Glomerular visceral epithelial cell (primary cell): ENCODE data around the gene CCDC88C.

Experiments used
- DNase-seq: peaks from one replicate; pipeline ENCODE4 v3.0.0-alpha.2; 2016; ENCODE audit errors: extremely low spot score

The CCDC88C gene

DNA sequence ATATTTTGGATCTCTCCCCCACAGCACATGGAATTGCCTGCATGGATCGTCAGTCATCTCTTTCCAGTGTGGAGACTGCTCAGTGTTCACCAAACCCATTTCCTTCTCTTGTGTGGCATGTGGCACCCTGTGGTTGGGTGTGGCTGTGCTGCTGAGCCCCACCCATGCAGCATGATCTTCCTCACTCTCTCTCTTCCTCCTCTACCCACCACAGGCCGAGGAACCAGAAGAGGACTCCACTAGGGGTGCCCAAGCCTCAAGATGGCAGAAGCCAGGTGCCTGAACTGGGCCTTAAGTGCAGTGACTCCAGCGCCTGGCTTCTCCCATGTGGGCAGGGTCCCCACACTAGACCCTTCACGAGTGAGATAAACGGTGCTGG, 106.3 kb downstream of the CCDC88C start:
- no peak for DNase-seq

GRCh38 chr14:91310606-91311283, 106.9 kb downstream of the CCDC88C start:
- DNase-seq: no peak

GRCh38 chr14:91309756-91310280, 107.8 kb downstream of the CCDC88C start:
- DNase-seq: no peak

DNA sequence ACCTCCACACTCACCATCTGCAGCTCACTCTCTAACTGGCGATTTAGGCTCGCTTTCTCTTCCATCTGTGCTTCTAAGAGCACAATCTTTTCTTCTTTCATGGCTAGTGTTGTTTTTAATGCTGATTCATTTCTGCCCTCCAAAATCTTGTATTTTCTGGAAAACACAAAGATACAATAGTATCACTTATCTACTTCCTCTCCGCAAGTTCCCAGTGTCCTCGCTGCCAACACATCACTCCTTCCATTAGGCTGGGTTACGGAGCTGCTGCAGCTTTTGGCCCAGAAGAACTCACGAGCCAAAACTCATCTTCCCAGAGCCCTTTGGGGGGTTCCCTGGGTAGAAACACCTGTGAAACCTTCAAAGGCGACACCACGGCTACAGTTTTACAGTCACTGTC, 109.3 kb downstream of the CCDC88C start:
- DNase-seq: no peak

- DNase-seq: no peak
These were observed 110.0 kb downstream of the CCDC88C start for GRCh38 chr14:91307652-91308051.

DNA sequence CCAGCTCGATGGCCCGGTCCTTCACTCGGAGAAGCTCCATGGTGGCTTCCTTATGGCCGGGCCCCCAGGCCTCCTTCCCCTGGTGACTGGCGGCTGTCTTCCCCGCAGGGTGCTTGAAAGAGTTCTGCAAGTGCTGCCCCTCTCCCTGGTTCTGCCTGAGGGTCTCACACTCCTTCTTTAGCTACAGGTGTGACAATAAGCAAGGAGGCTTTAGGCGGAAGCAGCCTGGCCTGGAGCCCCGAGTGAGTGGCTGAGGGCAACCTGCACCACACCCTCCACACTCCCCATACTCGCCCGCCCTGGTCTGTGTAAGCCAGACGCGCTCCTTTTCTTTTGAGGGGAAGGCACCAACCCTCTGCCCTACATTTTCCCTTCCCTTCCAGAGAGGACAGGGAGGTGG, 110.6 kb downstream of the CCDC88C start:
- no peak for DNase-seq

GRCh38 chr14:91306547-91306946, 111.1 kb downstream of the CCDC88C start:
- no peak for DNase-seq

DNA sequence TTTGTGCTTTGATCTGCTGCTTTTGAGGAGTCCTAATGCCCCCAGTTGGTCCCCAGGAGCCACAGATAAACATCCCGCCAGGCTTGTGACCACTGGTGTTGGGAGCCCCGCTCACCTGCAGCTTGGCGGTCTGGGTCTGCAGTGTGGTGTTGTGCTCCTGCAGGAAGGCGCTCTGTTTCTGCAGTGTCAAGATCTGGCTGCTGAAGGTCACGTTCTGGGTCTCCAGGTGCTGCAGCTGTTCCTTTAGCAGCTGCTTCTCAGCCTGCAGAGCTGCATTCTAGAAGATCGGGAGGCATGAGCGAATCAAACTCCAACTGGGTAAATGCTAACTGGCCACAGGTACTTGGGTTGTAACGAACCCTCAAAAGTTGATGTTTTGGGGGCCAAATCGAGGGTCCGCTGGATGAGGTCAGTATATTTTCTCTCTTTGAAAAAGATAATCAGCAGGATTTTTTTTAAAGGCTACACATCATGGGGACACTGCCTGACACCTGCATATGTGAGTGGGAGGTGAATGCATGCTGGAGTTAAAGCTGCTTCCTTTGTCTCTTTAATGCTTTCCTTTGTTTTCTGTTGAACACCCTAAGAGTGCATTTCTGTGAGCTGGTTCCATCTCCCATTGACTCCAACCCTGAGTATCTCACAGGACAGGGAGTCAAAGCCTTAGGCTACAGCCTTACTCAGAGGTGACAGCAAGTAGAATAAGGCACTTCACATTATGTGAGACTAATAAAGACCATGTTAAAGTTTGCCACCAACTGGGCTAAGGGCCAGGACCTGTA, 111.8 kb downstream of the CCDC88C start:
- no peak for DNase-seq

- DNase-seq: no peak
These were observed 113.7 kb downstream of the CCDC88C start for GRCh38 chr14:91303924-91304229.

DNA sequence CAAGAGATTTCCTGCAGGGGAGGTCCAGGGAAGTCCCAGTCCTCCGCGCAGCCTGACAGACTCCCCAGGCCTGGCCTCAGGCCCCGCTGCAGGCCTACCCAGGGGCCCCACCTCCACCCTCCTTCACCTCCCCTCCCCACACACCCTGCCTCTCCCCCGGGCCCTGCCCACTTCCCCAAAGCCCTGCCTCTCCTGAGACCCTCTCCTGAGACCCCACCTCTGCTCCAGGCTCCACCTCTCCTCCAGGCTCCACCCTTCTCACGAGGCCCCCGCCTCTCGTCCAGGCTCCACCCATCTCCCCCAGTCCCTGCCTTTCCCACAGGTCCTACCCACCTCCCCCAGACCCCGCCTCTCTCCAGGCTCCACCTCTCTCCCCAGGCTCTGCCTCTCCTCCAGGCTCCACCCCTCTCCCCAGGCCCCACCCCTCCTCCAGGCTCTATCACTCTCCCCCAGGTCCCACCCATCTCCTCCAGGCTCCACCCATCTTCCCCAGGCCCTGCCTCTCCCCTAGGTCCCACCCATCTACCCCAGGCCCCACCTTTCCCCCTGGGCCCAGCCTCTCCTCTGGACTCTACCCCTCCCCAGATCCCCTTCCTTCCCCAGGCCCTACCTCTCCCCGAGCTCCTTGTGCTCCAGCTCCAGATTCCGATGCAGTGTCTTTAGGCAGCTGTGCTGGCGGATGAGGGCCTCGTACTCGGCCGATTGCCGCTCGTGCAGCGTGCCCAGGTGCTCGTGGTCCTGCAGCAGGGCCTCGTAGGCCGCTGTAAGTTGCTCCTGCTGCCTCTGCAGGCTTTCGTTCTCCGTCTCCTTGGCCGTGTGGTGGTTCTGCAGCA, 114.3 kb downstream of the CCDC88C start:
- peak; percentile 27 for DNase-seq

DNA sequence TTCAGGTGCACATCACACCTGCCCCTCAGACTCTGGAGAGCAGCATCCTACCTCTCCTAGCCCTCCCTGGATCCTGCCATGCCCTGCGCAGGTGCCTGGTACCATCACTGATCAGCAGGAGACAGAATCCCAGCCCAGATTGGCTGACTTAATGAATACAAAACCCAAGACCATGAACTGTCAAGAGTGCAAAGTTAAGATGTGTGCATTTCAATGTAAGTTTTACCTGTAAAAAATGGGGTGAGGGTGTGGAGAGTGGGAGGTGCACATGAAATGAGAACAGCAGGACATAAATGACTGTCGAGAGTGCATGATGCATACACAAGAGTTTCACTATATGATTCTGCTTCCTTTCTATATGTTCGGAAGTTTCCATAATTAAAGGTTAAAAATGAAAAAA, 115.2 kb downstream of the CCDC88C start:
- no peak for DNase-seq

- no peak for DNase-seq
These were observed 116.7 kb downstream of the CCDC88C start for GRCh38 chr14:91300957-91301356.

- DNase-seq: no peak
These were observed 117.2 kb downstream of the CCDC88C start for GRCh38 chr14:91300283-91300895.

DNA sequence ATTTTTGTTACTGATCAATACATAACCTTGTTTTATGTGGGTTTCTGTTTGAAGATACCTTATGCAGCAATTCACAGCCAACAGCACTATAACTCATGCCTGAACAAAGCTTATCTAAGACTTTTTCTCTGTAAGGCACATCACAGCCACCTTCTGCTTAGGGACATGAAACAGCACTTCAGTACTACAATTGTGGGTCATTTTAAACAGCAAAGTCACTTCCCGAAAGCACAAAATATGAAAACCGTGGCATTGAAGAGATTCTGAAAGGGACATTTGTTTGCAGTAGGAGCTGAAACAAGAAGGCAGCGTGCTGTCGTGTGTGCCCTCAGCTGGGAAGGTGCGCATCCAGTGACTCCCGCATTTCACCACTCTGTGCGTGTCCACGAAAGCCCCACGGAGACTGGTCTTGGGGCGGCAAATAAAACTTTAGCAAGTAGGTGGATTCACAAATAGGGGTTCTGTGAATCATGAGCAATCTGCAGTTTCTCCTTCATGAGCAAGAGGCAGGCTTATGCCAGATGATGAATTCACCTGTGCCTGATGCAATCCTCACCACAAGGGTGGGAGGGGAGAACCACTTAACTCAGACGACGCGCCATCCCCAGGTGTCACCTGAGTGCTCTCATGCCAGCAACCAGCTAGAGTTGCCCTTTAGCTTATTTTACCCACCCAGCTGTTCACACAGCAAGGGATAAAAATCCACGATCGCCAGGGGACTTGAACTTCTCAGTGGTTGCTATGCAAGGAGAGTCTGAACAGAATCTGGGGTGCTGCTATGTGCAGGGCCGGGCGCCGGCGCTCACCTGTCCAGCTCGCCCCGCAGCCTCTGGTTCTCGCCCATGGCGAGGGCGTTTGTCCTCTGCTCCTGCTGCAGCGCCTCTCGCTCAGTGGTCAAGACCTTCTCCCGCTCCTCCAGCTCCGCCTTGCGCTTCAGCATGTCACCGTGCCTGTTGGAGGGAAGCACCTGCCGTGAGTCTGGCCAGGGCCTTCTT, 118.2 kb downstream of the CCDC88C start:
- no peak for DNase-seq

- no peak for DNase-seq
These were observed 119.0 kb downstream of the CCDC88C start for GRCh38 chr14:91298576-91298975.

GRCh38 chr14:91297081-91297711, 120.4 kb downstream of the CCDC88C start:
- no peak for DNase-seq

GRCh38 chr14:91295851-91296796, 121.5 kb downstream of the CCDC88C start:
- DNase-seq: no peak

DNA sequence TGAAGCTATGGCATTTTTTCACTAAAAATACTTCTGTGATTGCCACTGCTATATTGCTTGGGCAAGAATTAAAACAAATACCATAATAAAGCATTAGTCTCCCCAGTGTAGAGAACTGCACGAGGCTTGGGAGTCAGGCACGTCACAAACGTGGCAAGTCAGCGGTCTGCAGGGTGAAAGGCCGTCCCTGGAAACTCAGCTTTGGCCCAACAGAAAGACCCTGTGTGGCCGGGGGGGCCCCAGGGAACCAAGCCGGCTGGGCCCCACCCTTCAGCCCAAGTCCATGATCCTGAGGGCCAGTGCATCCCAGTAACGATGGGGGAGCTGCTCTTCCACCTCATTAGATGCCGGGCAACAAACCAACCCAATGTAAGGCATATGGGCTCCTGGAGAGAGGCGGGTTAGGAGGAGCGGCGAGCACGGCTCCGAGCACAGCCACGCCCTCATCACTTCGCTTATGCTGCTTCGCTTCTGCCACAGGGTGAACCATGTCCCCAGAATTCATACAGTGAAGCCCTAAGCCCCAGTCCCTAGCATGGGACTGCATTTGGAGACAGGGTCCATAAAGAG, 122.3 kb downstream of the CCDC88C start:
- DNase-seq: no peak

DNA sequence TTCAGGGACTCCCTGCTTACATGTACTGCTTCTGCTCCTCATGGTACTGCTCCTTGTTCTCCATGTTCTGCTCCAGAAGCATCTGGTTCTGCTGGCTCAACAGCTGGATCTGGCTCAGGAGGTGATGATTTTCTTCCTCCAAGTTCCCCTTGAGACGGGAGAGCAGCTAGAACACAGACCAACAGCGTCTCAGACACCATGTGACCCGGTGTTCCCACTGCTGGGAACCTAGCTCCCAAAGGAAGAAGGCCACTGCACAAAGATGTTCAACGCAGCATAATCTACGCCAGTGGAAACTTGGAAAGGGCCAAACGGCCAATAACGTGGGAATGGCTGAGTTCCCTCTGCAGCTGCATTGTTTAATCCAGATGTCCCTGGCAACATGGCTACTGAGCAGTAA, 123.5 kb downstream of the CCDC88C start:
- DNase-seq: no peak
